NCI-H2029 (cell line): Measurements from ENCODE around the gene FAM114A1.

ENCODE experiments used
- DNase-seq: peaks from one replicate; lab custom pipeline; 2025; lab: John Stamatoyannopoulos, UW

The FAM114A1 gene

GRCh38 chr4:38867478-38868058 is at the start of gene FAM114A1:
FAM114A1 (plus strand) TSS chr4:38867806; CDS start chr4:38878079, 10,273 bp downstream.
- peak; percentile 59 for DNase-seq

- DNase-seq: no peak
These were observed 49.1 kb upstream of the FAM114A1 start for GRCh38 chr4:38818441-38818976.

- DNase-seq: no peak
These were observed 48.0 kb upstream of the FAM114A1 start for GRCh38 chr4:38819569-38819968.

- DNase-seq: no peak
These were observed 47.1 kb upstream of the FAM114A1 start for GRCh38 chr4:38820329-38821061.

- no peak for DNase-seq
These were observed 45.9 kb upstream of the FAM114A1 start for GRCh38 chr4:38821739-38822138.

GRCh38 chr4:38822748-38823303 is 44.8 kb upstream of the FAM114A1 start:
- no peak for DNase-seq

- no peak for DNase-seq
These were observed 43.8 kb upstream of the FAM114A1 start for GRCh38 chr4:38823766-38824165.

GRCh38 chr4:38829237-38829636 is 38.4 kb upstream of the FAM114A1 start:
- no peak for DNase-seq

- DNase-seq: no peak
These were observed 36.0 kb upstream of the FAM114A1 start for GRCh38 chr4:38831653-38832052.

GRCh38 chr4:38832206-38832605 is 35.4 kb upstream of the FAM114A1 start:
- DNase-seq: no peak

GRCh38 chr4:38832624-38833528 is 34.7 kb upstream of the FAM114A1 start:
- DNase-seq: no peak

GRCh38 chr4:38834570-38834969 is 33.0 kb upstream of the FAM114A1 start:
- DNase-seq: no peak

- DNase-seq: no peak
These were observed 30.3 kb upstream of the FAM114A1 start for GRCh38 chr4:38837334-38837733.

GRCh38 chr4:38837849-38838248 is 29.8 kb upstream of the FAM114A1 start:
- no peak for DNase-seq

GRCh38 chr4:38842994-38843393 is 24.6 kb upstream of the FAM114A1 start:
- DNase-seq: peak; percentile 89

- no peak for DNase-seq
These were observed 21.6 kb upstream of the FAM114A1 start for GRCh38 chr4:38846015-38846414.

- DNase-seq: no peak
These were observed 12.1 kb upstream of the FAM114A1 start for GRCh38 chr4:38855466-38855865.

- DNase-seq: peak; percentile 77
These were observed 11.6 kb upstream of the FAM114A1 start for GRCh38 chr4:38856046-38856445.

- DNase-seq: peak; percentile 58
These were observed 10.9 kb upstream of the FAM114A1 start, which contains the start of gene TLR6 for GRCh38 chr4:38856524-38857337. TLR6 (minus strand) TSS chr4:38856817; CDS start chr4:38829473, 27,344 bp downstream.

- DNase-seq: no peak
These were observed 10.1 kb upstream of the FAM114A1 start for GRCh38 chr4:38857354-38858096.

- no peak for DNase-seq
These were observed 9.5 kb upstream of the FAM114A1 start for GRCh38 chr4:38858097-38858420.
